GDM1 (cell line): ENCODE measurements around the gene CD244.
A peak's percentile ranks its signal among the peaks of the same experiment; 100 is the strongest.
"Not testable (repeated sequence)": the region's sequence is repeated elsewhere in the genome, so short reads cannot be mapped to it uniquely, and the experiment has no call there.

Experiments used
- DNase-seq: peaks from one replicate; lab custom pipeline; 2025; lab: John Stamatoyannopoulos, UW

The CD244 gene

GRCh38 chr1:160811147-160811546 lies 51.5 kb downstream of the CD244 start:
- DNase-seq = no peak

GRCh38 chr1:160810486-160810885 lies 52.2 kb downstream of the CD244 start:
- DNase-seq = no peak

- no peak for DNase-seq
Measured at GRCh38 chr1:160808289-160808688, 54.4 kb downstream of the CD244 start.

- no peak for DNase-seq
Measured at GRCh38 chr1:160807738-160808137, 54.9 kb downstream of the CD244 start.

- no peak for DNase-seq
Measured at GRCh38 chr1:160807247-160807646, 55.4 kb downstream of the CD244 start.

- no peak for DNase-seq
Measured at GRCh38 chr1:160806784-160807183, 55.9 kb downstream of the CD244 start.

GRCh38 chr1:160806109-160806665 lies 56.5 kb downstream of the CD244 start:
- DNase-seq = no peak

- no peak for DNase-seq
Measured at GRCh38 chr1:160801836-160802580, 60.7 kb downstream of the CD244 start.

- DNase-seq = no peak
Measured at GRCh38 chr1:160800645-160801408, 61.9 kb downstream of the CD244 start.

- DNase-seq = no peak
Measured at GRCh38 chr1:160800142-160800541, 62.5 kb downstream of the CD244 start.

GRCh38 chr1:160799641-160800040 lies 63.0 kb downstream of the CD244 start:
- DNase-seq = no peak

- no peak for DNase-seq
Measured at GRCh38 chr1:160798439-160798838, 64.2 kb downstream of the CD244 start.

- no peak for DNase-seq
Measured at GRCh38 chr1:160797861-160798273, 64.8 kb downstream of the CD244 start.

GRCh38 chr1:160797271-160797709 lies 65.4 kb downstream of the CD244 start:
- no peak for DNase-seq

- DNase-seq = peak; percentile 29
Measured at GRCh38 chr1:160795951-160796383, 66.7 kb downstream of the CD244 start, which contains the start of gene LY9. Gene LY9 (plus strand): TSS chr1:160796174. CDS start chr1:160796188, 14 bp downstream.

- no peak for DNase-seq
Measured at GRCh38 chr1:160794376-160794775, 68.3 kb downstream of the CD244 start.

- DNase-seq = no peak
Measured at GRCh38 chr1:160789702-160790611, 72.7 kb downstream of the CD244 start.

GRCh38 chr1:160789051-160789701 lies 73.5 kb downstream of the CD244 start:
- DNase-seq = no peak

GRCh38 chr1:160782988-160783765 lies 79.5 kb downstream of the CD244 start:
- DNase-seq = not testable (repeated sequence)

GRCh38 chr1:160781914-160782689 lies 80.6 kb downstream of the CD244 start:
- DNase-seq = no peak
